T-helper 17 cell (primary cell): Measurements from ENCODE around the gene AKR1D1. TPM values are rescaled to one million over a fixed set of nuclear protein-coding genes. Genes with fewer than 3 reads are reported as not detected.
"Not testable (repeated sequence)": the region's sequence is repeated elsewhere in the genome, so short reads cannot be mapped to it uniquely, and the experiment has no call there.

Source experiments
- ATAC-seq: fragments of 150-1000 bp; cut with Tn5 transposase; 2 replicates; pipeline ENCODE4 v1.10.0; 2021; ENCODE audit warnings: mild to moderate bottlenecking, moderate library complexity
- DNase-seq, 3 donors: peaks; one replicate each; pipeline versions ENCODE4 v3.0.0 to v3.0.0-alpha.2; 2020 to 2021
- H3K9me3 ChIP-seq: one replicate; pipeline ENCODE4 v1.7.0; 2013; ENCODE audit warnings: low read length, mild to moderate bottlenecking; ENCODE audit not compliant: control insufficient read depth, poor library complexity, severe bottlenecking
- H3K27ac Mint-ChIP-seq: one replicate; pipeline ENCODE4 v1.8.0; 2022; ENCODE audit warnings: mild to moderate bottlenecking, moderate library complexity, mixed read lengths
- H3K27me3 Mint-ChIP-seq: one replicate; pipeline ENCODE4 v1.8.0; 2022; ENCODE audit warnings: mixed read lengths
- H3K36me3 Mint-ChIP-seq: one replicate; pipeline ENCODE4 v1.8.0; 2022; ENCODE audit warnings: low read depth, mixed read lengths
- H3K4me1 Mint-ChIP-seq: one replicate; pipeline ENCODE4 v1.8.0; 2022; ENCODE audit warnings: mild to moderate bottlenecking, mixed read lengths
- H3K4me3 Mint-ChIP-seq: one replicate; pipeline ENCODE4 v1.8.0; 2022; ENCODE audit warnings: mild to moderate bottlenecking, moderate library complexity, mixed read lengths
- total RNA-seq, 4 donors: library from RNA in 2 of 4; stranded (reverse) in 2 of 4; gene quantifications; one replicate each; pipeline ENCODE4 v1.2.3 and lab custom pipeline; 2022 to 2026

The AKR1D1 gene
- total RNA-seq, 2 donors from 2014 or later, result not detected

GRCh38 chr7:138079137-138079536, 2.9 kb downstream of the AKR1D1 start:
- ATAC-seq (no peak), DNase-seq (no peak)
- Mint-ChIP-seq H3K36me3 (no peaks in the 10 kb centered on the region), H3K27me3 (peaks cover 9% of the 10 kb centered on the region), H3K4me1 (no peaks in the 10 kb centered on the region), H3K27ac (no peak overlapping the region), H3K4me3 (no peak overlapping the region)
- H3K9me3 ChIP-seq, result no peaks in the 10 kb centered on the region

- Mint-ChIP-seq H3K27me3 (peaks cover 20% of the 10 kb centered on the region), H3K4me3 (no peak overlapping the region), H3K27ac (no peak overlapping the region), H3K36me3 (peaks cover 2% of the 10 kb centered on the region), H3K4me1 (no peaks in the 10 kb centered on the region)
- ATAC-seq, result no peak
- no peaks in the 10 kb centered on the region for H3K9me3 ChIP-seq
- no peak for DNase-seq
These were observed 5.6 kb downstream of the AKR1D1 start for GRCh38 chr7:138081868-138082267.

GRCh38 chr7:138083859-138084258, 7.6 kb downstream of the AKR1D1 start:
- Mint-ChIP-seq H3K27me3 (peaks cover 14% of the 10 kb centered on the region), H3K27ac (no peak overlapping the region), H3K4me3 (no peak overlapping the region), H3K4me1 (no peaks in the 10 kb centered on the region), H3K36me3 (peaks cover 2% of the 10 kb centered on the region)
- no peak for ATAC-seq
- no peaks in the 10 kb centered on the region for H3K9me3 ChIP-seq
- no peak for DNase-seq

DNA sequence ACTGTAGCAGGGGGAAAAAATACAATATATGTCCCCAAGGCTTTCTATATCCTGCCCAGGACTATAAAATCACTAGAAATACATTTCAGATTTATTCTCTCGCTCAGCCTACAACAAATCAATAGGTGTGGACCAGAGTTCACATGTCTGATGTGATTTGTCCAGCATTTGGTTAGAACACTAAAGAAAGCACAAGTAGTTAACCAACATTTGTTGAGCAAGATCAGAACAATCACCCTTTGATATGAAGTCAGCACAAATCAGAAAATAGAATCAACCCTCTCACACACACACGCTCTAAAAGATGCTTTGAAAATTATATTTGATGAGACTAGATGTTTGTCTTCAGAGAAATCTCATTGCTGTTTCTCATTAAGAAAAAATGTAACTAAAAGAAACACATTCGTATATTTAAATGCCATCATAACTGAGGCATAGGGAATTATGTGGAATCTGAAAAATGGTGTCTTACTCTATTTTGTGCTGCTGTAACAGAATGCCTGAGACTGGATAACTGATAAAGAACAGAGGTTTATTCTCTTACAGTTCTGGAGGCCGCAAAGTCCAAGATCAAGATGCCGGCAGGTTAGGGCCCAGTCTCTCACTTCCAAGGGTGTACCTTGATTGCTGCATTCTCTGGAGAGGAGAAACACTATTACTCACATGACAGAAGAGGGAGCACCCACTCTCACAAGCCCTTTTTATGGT, 10.5 kb downstream of the AKR1D1 start:
- H3K9me3 ChIP-seq, result no peaks in the 10 kb centered on the region
- ATAC-seq (no peak), DNase-seq (no peak)
- Mint-ChIP-seq H3K27ac (no peak overlapping the region), H3K27me3 (peaks cover 15% of the 10 kb centered on the region), H3K4me1 (no peaks in the 10 kb centered on the region), H3K36me3 (peaks cover 2% of the 10 kb centered on the region), H3K4me3 (no peak overlapping the region)

- no peaks in the 10 kb centered on the region for H3K4me1 Mint-ChIP-seq
- H3K36me3 Mint-ChIP-seq, result peaks cover 5% of the 10 kb centered on the region
- DNase-seq (no peak), ATAC-seq (no peak)
- H3K9me3 ChIP-seq, result no peaks in the 10 kb centered on the region
- peaks cover 23% of the 10 kb centered on the region for H3K27me3 Mint-ChIP-seq
- no peak overlapping the region for H3K27ac Mint-ChIP-seq
- H3K4me3 Mint-ChIP-seq, result no peak overlapping the region
These were observed 13.0 kb downstream of the AKR1D1 start for GRCh38 chr7:138089080-138089901.

GRCh38 chr7:138091032-138091431, 14.8 kb downstream of the AKR1D1 start:
- DNase-seq, result no peak
- Mint-ChIP-seq H3K27me3 (peaks cover 19% of the 10 kb centered on the region), H3K36me3 (peaks cover 6% of the 10 kb centered on the region), H3K4me3 (no peak overlapping the region), H3K4me1 (no peaks in the 10 kb centered on the region), H3K27ac (no peak overlapping the region)
- no peaks in the 10 kb centered on the region for H3K9me3 ChIP-seq
- ATAC-seq, result no peak

DNA sequence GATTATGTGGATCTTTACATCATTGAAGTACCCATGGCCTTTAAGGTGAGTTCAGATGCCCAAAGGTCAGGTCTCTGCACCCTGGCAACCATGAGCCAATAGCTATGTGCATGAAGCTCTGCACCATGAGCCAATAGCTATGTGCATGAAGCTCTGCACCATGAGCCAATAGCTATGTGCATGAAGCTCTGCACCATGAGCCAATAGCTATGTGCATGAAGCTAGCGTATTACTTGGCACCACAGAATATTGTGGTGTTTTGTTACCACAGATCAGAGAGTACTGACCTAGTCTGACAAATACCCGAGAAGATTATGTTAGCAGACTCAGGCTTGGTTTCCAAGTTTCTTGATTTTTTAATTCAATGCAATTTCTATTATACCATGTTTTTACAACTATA, 15.6 kb downstream of the AKR1D1 start:
- not testable (repeated sequence) for H3K27ac Mint-ChIP-seq, H3K4me3 Mint-ChIP-seq, ATAC-seq

GRCh38 chr7:138092486-138093028, 16.3 kb downstream of the AKR1D1 start:
- DNase-seq, result no peak
- Mint-ChIP-seq H3K4me1 (no peaks in the 10 kb centered on the region), H3K36me3 (peaks cover 6% of the 10 kb centered on the region), H3K27ac (no peak overlapping the region), H3K27me3 (peaks cover 18% of the 10 kb centered on the region), H3K4me3 (no peak overlapping the region)
- ATAC-seq, result no peak
- H3K9me3 ChIP-seq, result no peaks in the 10 kb centered on the region

More for the DNA sequence above, 15.6 kb downstream of the AKR1D1 start:
- H3K36me3 Mint-ChIP-seq, H3K9me3 ChIP-seq, DNase-seq, H3K4me1 Mint-ChIP-seq: not testable (repeated sequence)
- peaks cover 13% of the 10 kb centered on the region for H3K27me3 Mint-ChIP-seq

GRCh38 chr7:138095972-138096935, 20.0 kb downstream of the AKR1D1 start:
- H3K9me3 ChIP-seq, result no peaks in the 10 kb centered on the region
- DNase-seq (no peak), ATAC-seq (no peak)
- H3K4me1 Mint-ChIP-seq, result no peaks in the 10 kb centered on the region
- H3K4me3 Mint-ChIP-seq, result no peak overlapping the region
- H3K36me3 Mint-ChIP-seq, result peaks cover 6% of the 10 kb centered on the region
- no peak overlapping the region for H3K27ac Mint-ChIP-seq
- H3K27me3 Mint-ChIP-seq, result peaks cover 20% of the 10 kb centered on the region

GRCh38 chr7:138097064-138097741, 20.9 kb downstream of the AKR1D1 start:
- DNase-seq, result no peak
- H3K4me3 Mint-ChIP-seq, result no peak overlapping the region
- H3K27ac Mint-ChIP-seq, result no peak overlapping the region
- H3K9me3 ChIP-seq, result no peaks in the 10 kb centered on the region
- H3K4me1 Mint-ChIP-seq, result no peaks in the 10 kb centered on the region
- peaks cover 6% of the 10 kb centered on the region for H3K36me3 Mint-ChIP-seq
- H3K27me3 Mint-ChIP-seq, result peaks cover 16% of the 10 kb centered on the region
- ATAC-seq, result no peak

GRCh38 chr7:138099813-138100212, 23.6 kb downstream of the AKR1D1 start:
- Mint-ChIP-seq H3K4me3 (no peak overlapping the region), H3K27me3 (peaks cover 21% of the 10 kb centered on the region)

GRCh38 chr7:138105221-138105620, 29.0 kb downstream of the AKR1D1 start:
- no peak overlapping the region for H3K4me3 Mint-ChIP-seq
- no peak for ATAC-seq
- H3K27ac Mint-ChIP-seq, result no peak overlapping the region
- peaks cover 53% of the 10 kb centered on the region for H3K27me3 Mint-ChIP-seq
- no peak for DNase-seq
- no peaks in the 10 kb centered on the region for H3K9me3 ChIP-seq
- H3K36me3 Mint-ChIP-seq, result no peaks in the 10 kb centered on the region
- no peaks in the 10 kb centered on the region for H3K4me1 Mint-ChIP-seq

More at GRCh38 chr7:138099813-138100212, 23.6 kb downstream of the AKR1D1 start:
- ATAC-seq (no peak), DNase-seq (no peak)
- H3K36me3 Mint-ChIP-seq, result peaks cover 3% of the 10 kb centered on the region
- H3K4me1 Mint-ChIP-seq, result no peaks in the 10 kb centered on the region
- no peaks in the 10 kb centered on the region for H3K9me3 ChIP-seq
- H3K27ac Mint-ChIP-seq, result no peak overlapping the region
